ENCODE measurements around the gene KCNQ1.

The KCNQ1 gene

DNA sequence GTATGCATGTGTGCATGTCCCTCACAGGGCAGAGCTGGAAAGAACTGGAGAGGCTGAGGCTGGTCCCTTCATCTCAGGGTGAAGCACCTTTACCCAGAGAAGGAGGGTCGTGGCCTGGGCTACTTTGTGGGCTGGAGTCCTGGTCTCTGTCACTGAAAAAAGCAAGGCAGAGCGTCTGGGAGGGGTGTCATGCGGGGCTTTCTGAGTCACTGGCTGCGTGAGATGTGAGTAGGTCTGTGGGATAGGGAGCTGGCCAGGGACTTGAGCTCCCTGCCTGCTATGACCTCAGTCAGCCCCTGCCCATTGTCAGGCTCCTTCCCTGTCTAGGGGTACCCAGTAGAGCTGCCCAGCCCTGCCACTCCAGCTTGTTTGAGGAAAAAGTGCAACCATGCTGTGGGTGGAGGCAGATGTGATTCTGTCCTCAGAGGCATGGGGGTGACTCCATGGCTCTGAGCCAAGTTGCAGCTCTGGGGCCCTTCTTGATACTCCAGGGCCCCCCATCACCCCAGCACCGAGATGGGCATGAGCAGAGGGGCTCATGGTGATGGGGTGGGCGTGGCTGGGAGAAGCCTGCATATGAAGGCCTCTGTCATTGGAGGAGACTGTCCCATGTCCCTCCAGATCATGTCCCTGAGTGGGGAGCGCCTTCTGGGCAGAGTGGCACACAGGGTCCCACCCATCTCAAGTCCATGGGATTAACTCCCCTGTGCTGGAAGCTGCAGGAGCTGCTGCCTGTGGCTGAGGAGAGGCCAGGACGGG is 27.8 kb downstream of the KCNQ1 start:
- Histone ChIP-seq H3K79me1 (replicated peaks; ENCODE audit: low read length, poor library complexity, severe bottlenecking) (no peaks in the 10 kb centered on the region), H3K4me2 (ENCODE audit: low read length, poor library complexity, severe bottlenecking) (no peak overlapping the region), H2BK5ac (ENCODE audit: low read depth, low read length, poor library complexity, severe bottlenecking) (no peak overlapping the region), H3K9me3 (ENCODE audit: control insufficient read depth, low read length) (no peaks in the 10 kb centered on the region), H3K4ac (ENCODE audit: low read depth in 1 of 2, low read length in 2 of 2) (no peak overlapping the region), H3K14ac (ENCODE audit: low read length in 2 of 2) (peak overlapping the region in 1 of 2 experiments; percentile 36), H2BK15ac (ENCODE audit: low read depth, poor library complexity, severe bottlenecking) (no peak overlapping the region), H2AFZ (ENCODE audit: low read depth, low read length) (no peak overlapping the region), H2BK12ac (ENCODE audit: low read length in 2 of 2) (no peak overlapping the region), H3K23ac (ENCODE audit: low read length in 2 of 2) (no peak overlapping the region), H3K9ac (ENCODE audit: low read length) (no peak overlapping the region), H3K4me3 (ENCODE audit: insufficient read depth in 1 of 2, low read depth in 1 of 2, low read length in 2 of 2) (no peak overlapping the region), H3K36me3 (ENCODE audit: control insufficient read depth in 1 of 2, insufficient read depth in 2 of 2, low read depth in 1 of 2, low read length in 2 of 2) (peaks cover 0 to 3% of the 10 kb centered on the region in 2 experiments), H2BK120ac (ENCODE audit: low read depth, low read length) (no peak overlapping the region), H3K27me3 (ENCODE audit: control insufficient read depth in 1 of 2, insufficient read depth in 1 of 2, low read length in 2 of 2) (peaks cover 39 to 45% of the 10 kb centered on the region in 2 experiments), H4K8ac (ENCODE audit: low read length) (no peak overlapping the region), H3K27ac (ENCODE audit: low read length, poor library complexity, severe bottlenecking) (no peak overlapping the region), H3K18ac (ENCODE audit: low read depth in 1 of 2, low read length in 2 of 2) (no peak overlapping the region), H3K4me1 (ENCODE audit: control insufficient read depth, insufficient read depth, low read depth, low read length) (peaks cover 2% of the 10 kb centered on the region), H2AK5ac (ENCODE audit: low read length, severe bottlenecking) (no peak overlapping the region), H4K91ac (ENCODE audit: low read length) (no peak overlapping the region)
- DNase-seq = no peak
- 48% methylated on average over 8 of the region's 8 CpGs for WGBS

DNA sequence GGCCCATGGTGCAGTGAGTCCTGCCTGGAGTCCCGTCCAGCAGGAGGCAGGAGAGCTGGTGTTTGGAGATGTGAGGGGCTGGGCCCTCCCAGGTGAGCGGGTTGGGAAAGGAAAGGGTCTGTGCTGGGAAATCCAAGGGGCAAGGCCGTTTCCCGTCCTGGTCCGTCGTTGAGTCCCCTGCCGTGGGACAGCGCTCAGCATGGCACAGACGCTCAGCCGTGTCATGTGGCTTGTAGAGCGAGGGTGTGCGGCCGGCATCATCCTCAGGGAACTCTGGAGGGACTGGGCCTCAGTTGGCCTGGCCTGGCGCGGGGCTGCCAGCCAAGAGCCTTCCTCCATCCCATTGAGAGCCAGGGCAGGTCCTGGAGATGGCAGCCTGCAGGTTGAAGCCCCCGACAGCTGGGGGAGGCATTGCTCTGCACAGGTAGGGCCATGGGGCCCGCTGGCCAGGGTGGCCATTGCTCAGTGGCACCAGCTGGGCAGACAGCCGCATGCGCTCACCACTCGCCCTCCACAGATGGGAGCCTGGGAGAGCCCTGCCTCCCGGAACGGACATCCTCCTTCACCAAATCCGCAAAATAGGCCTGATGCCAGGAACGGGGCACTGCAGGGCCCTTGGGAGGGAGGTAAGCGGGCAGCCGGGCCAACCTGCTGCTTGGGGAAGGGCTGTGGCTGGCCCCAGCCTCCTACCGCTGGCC is 28.7 kb downstream of the KCNQ1 start:
- H3K4me1 ChIP-seq (ENCODE audit: control insufficient read depth, insufficient read depth, low read depth, low read length) = peaks cover 2% of the 10 kb centered on the region
- no peak for DNase-seq
- H3K4me2 ChIP-seq (ENCODE audit: low read length, poor library complexity, severe bottlenecking) = no peak overlapping the region
- H4K91ac ChIP-seq (ENCODE audit: low read length) = peak overlapping the region; percentile 50
- no peak overlapping the region for H2BK15ac ChIP-seq (ENCODE audit: low read depth, poor library complexity, severe bottlenecking)
- H3K18ac ChIP-seq (ENCODE audit: low read depth in 1 of 2, low read length in 2 of 2) = no peak overlapping the region
- peaks cover 37 to 47% of the 10 kb centered on the region in 2 experiments for H3K27me3 ChIP-seq (ENCODE audit: control insufficient read depth in 1 of 2, insufficient read depth in 1 of 2, low read length in 2 of 2)
- H2BK120ac ChIP-seq (ENCODE audit: low read depth, low read length) = no peak overlapping the region
- peaks cover 0 to 3% of the 10 kb centered on the region in 2 experiments for H3K36me3 ChIP-seq (ENCODE audit: control insufficient read depth in 1 of 2, insufficient read depth in 2 of 2, low read depth in 1 of 2, low read length in 2 of 2)
- 92% methylated on average over 27 of the region's 27 CpGs for WGBS
- H3K4ac ChIP-seq (ENCODE audit: low read depth in 1 of 2, low read length in 2 of 2) = no peak overlapping the region
- no peak overlapping the region for H2AFZ ChIP-seq (ENCODE audit: low read depth, low read length)
- H3K14ac ChIP-seq (ENCODE audit: low read length in 2 of 2) = no peak overlapping the region
- no peak overlapping the region for H3K9ac ChIP-seq (ENCODE audit: low read length)
- H2AK5ac ChIP-seq (ENCODE audit: low read length, severe bottlenecking) = no peak overlapping the region
- no peak overlapping the region for H3K27ac ChIP-seq (ENCODE audit: low read length, poor library complexity, severe bottlenecking)
- no peak overlapping the region for H3K23ac ChIP-seq (ENCODE audit: low read length in 2 of 2)
- H4K8ac ChIP-seq (ENCODE audit: low read length) = no peak overlapping the region
- no peak overlapping the region for H2BK12ac ChIP-seq (ENCODE audit: low read length in 2 of 2)
- H3K4me3 ChIP-seq (ENCODE audit: insufficient read depth in 1 of 2, low read depth in 1 of 2, low read length in 2 of 2) = no peak overlapping the region
- H2BK5ac ChIP-seq (ENCODE audit: low read depth, low read length, poor library complexity, severe bottlenecking) = no peak overlapping the region
- no peaks in the 10 kb centered on the region for H3K79me1 ChIP-seq (replicated peaks; ENCODE audit: low read length, poor library complexity, severe bottlenecking)
- no peaks in the 10 kb centered on the region for H3K9me3 ChIP-seq (ENCODE audit: control insufficient read depth, low read length)

GRCh38 chr11:2474059-2474901 is 29.5 kb downstream of the KCNQ1 start:
- WGBS = 85% methylated on average over 18 of the region's 19 CpGs
- Histone ChIP-seq H2BK12ac (ENCODE audit: low read length in 2 of 2) (no peak overlapping the region), H3K27me3 (ENCODE audit: control insufficient read depth in 1 of 2, insufficient read depth in 1 of 2, low read length in 2 of 2) (peaks cover 32 to 43% of the 10 kb centered on the region in 2 experiments), H3K9ac (ENCODE audit: low read length) (no peak overlapping the region), H3K4me1 (ENCODE audit: control insufficient read depth, insufficient read depth, low read depth, low read length) (peaks cover 2% of the 10 kb centered on the region), H3K36me3 (ENCODE audit: control insufficient read depth in 1 of 2, insufficient read depth in 2 of 2, low read depth in 1 of 2, low read length in 2 of 2) (peaks cover 0 to 3% of the 10 kb centered on the region in 2 experiments), H3K9me3 (ENCODE audit: control insufficient read depth, low read length) (no peaks in the 10 kb centered on the region), H3K4me3 (ENCODE audit: insufficient read depth in 1 of 2, low read depth in 1 of 2, low read length in 2 of 2) (no peak overlapping the region), H3K79me1 (replicated peaks; ENCODE audit: low read length, poor library complexity, severe bottlenecking) (no peaks in the 10 kb centered on the region), H2AK5ac (ENCODE audit: low read length, severe bottlenecking) (no peak overlapping the region), H4K8ac (ENCODE audit: low read length) (no peak overlapping the region), H3K23ac (ENCODE audit: low read length in 2 of 2) (no peak overlapping the region), H2BK120ac (ENCODE audit: low read depth, low read length) (no peak overlapping the region), H2BK15ac (ENCODE audit: low read depth, poor library complexity, severe bottlenecking) (no peak overlapping the region), H2BK5ac (ENCODE audit: low read depth, low read length, poor library complexity, severe bottlenecking) (no peak overlapping the region), H3K4ac (ENCODE audit: low read depth in 1 of 2, low read length in 2 of 2) (no peak overlapping the region), H3K4me2 (ENCODE audit: low read length, poor library complexity, severe bottlenecking) (no peak overlapping the region), H3K27ac (ENCODE audit: low read length, poor library complexity, severe bottlenecking) (no peak overlapping the region), H3K18ac (ENCODE audit: low read depth in 1 of 2, low read length in 2 of 2) (no peak overlapping the region), H2AFZ (ENCODE audit: low read depth, low read length) (no peak overlapping the region), H3K14ac (ENCODE audit: low read length in 2 of 2) (no peak overlapping the region), H4K91ac (ENCODE audit: low read length) (peak overlapping the region; percentile 27)
- DNase-seq = no peak

All from mesenchymal stem cell (in vitro differentiated cells and primary cell).